Suppressor macrophage treated with lipopolysaccharide for 1 hour (primary cell): ENCODE data around the gene HINFP.
"Not testable (repeated sequence)": the region's sequence is repeated elsewhere in the genome, so short reads cannot be mapped to it uniquely, and the experiment has no call there.

Experiments
- DNase-seq, 3 donors: peaks; one replicate each; pipeline ENCODE4 v3.0.0-alpha.2; 2020 to 2022

Gene HINFP

GRCh38 chr11:119100246-119100970 is 21.0 kb upstream of the HINFP start:
- peak; percentile 47 to 60 (median 53) for DNase-seq

GRCh38 chr11:119100994-119101758 is 20.2 kb upstream of the HINFP start:
- DNase-seq = no peak

DNA sequence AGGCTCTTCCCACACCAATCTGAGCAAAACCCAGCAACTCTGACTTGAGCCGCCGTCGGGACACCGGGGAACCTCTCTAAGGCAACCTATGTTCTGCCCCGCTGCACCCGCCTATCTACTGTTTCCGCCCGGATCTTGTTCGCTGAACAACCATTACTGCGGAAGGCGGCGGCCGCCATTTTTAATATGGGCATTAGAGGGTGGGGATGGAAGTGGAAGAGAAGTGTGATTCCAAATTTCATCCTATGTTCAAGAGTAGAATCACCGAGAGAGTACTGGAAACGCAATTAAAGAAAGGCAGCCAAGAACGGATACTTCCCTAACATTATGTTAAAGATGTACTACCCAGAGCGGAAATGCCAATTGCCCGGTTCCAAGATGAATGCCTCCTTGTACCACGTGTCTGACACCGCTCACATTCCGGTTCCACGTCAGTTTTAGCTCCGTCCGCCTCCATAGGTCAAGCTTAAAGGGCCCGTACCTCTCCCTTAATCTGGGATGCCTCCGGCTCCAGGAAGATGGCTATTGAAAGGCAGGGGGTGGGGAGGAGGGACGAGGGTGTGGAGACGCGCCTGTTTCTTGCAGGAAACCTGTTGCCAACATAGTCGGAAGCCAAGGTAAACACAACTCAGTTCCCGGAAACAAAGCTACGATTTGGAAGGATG is 19.5 kb upstream of the HINFP start, which contains the start of gene DPAGT1:
Gene DPAGT1, minus strand, starts transcription at position 95 of the 665 bp plus-strand sequence. CDS start 198 bp downstream, outside the sequence.
- DNase-seq = peak; percentile 92 to 94 (median 94)

- DNase-seq = not testable (repeated sequence)
These were observed 18.2 kb upstream of the HINFP start for GRCh38 chr11:119103161-119103664.

- no peak for DNase-seq
These were observed 17.6 kb upstream of the HINFP start for GRCh38 chr11:119103793-119104192.

DNA sequence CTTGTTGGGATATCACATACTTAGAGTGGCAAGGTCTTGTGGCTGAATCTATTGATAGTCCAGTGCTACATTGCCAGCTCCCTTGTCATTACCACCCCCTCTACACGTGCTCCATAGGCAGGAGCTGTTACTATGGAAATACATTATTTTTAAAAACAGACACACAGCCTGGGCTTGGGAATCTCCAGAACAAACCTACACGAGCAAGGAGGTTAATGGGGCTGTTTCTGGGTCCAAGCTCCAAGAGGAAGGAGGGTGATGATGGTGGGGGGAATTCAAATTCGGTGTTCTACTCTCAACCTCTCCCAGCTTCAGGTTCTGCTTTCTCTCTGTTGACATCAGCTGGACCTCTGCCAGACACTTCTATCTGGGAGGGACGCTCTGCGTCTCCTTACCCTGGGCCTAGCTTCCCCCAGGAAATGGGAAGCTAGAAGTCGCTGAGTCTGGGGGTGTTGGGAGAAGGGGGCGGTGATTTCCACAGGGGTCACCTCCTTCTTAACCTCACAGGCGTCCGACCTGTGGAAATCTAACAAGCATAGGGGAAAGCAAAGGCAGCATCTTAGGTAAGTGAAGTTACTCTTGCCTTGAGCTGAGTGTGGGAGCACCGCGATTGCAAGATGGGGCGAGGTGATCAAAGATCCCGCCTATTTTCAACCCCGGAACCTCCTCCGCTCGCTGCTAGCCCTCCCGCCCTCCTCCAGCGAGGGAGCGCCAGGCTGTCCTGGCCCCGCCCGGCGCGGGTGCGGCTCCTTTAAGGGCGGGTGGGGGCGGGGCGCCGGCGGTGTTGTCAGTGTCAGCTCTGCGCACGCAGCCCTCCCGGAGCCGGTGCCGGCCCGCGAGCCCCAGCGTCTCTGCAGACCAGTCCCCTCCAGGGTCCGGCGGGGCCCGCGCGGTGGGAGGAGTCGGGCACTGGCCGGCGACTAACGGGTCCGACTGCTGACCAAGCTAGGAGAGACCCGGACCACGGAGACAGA is 14.5 kb upstream of the HINFP start, which contains the start of gene C2CD2L:
Gene C2CD2L, plus strand, starts transcription at position 781 of the 974 bp plus-strand sequence. CDS start 398 bp downstream, outside the sequence.
- peak; percentile 93 to 98 (median 97) for DNase-seq

DNA sequence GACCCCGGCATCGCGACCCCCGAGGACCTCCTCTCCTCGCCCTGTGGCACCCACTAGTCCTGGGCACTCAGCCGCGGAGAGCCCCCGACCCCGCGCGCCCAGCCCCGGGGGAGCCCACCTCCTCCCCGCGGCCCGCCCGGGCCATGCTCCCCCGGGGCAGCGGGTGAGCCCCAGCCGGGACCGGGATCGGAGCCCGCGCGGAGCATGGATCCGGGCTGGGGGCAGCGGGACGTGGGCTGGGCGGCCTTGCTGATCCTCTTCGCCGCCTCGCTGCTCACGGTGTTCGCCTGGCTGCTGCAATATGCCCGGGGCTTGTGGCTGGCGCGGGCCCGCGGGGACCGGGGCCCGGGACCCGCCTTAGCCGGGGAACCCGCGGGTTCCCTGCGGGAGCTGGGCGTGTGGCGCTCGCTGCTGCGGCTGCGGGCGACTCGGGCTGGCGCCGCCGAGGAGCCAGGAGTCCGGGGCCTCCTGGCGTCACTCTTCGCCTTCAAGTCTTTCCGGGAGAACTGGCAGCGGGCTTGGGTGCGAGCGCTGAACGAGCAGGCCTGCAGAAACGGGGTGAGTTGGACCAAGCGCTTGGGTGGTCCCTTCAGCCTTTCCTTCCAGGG is 13.7 kb upstream of the HINFP start:
- DNase-seq = peak in 1 of 3 donors; percentile 36

- DNase-seq = peak; percentile 64 to 73 (median 70)
These were observed 13.1 kb upstream of the HINFP start for GRCh38 chr11:119108146-119108856.

DNA sequence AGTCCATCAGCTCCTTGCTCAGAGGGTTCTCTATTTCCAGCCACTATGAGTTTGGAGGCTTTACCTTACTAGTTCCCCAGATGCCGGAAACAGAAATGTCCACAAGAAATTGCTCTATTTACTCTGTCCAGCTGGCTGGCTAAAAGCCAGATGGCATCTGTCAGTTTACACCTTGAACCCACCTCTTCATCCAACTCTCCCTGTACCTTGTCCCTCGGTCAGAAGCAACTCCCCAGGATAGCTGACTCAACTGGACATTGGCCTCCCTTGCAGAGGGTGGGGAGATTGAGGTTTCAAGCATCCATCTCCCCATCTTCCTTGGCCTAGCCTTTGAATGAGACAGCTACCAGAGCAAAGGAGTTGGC is 12.5 kb upstream of the HINFP start:
- no peak for DNase-seq

DNA sequence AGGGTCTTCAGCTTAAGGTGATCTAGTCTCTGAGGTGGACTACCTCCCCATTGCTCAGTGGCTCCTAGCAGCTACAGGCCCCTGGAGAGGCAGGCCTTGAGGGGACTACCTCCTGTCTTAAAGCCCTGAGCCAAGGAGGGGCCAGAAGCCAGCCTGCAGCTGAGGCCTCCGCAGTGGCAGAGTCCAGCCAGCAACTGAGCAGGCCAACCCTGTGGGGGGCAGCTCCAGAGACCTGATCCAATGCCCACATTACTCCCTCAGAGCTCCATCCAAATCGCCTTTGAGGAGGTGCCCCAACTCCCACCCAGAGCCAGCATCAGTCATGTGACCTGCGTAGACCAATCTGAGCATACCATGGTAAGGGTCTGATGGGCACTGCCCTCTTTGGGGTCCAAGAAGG is 11.5 kb upstream of the HINFP start:
- DNase-seq = no peak

GRCh38 chr11:119110439-119110838 is 10.9 kb upstream of the HINFP start:
- no peak for DNase-seq

- DNase-seq = no peak
These were observed 9.9 kb upstream of the HINFP start for GRCh38 chr11:119111361-119111925.

DNA sequence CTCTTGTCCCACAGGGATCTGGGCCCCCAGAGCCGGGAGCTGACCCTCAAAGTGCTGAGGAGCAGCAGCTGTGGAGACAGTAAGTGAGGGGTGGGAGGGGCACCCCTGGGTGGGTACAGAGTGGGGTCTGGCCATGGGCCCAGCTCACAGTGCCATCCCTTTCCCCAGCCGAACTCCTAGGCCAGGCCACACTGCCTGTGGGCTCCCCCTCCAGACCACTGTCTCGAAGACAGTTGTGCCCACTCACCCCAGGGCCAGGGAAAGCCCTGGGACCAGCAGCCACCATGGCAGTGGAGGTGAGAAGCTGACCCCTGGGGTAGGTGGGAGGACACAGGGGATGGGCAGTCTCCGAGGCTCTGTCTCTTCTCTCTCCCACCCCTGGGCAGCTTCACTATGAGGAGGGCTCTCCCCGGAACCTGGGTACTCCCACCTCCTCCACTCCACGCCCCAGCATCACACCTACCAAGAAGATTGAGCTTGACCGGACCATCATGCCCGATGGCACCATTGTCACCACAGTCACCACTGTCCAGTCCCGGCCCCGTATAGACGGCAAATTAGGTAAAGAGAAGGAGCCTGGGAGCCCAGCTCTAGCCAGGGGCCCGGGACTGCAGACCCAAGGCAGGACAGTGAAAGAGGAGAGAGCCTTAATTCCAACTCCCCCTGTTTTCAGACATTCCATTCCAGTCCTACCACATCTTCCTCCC is 8.9 kb upstream of the HINFP start:
- DNase-seq = no peak

GRCh38 chr11:119113716-119114115 is 7.7 kb upstream of the HINFP start:
- no peak for DNase-seq

- DNase-seq = no peak
These were observed 7.0 kb upstream of the HINFP start for GRCh38 chr11:119114351-119114750.

DNA sequence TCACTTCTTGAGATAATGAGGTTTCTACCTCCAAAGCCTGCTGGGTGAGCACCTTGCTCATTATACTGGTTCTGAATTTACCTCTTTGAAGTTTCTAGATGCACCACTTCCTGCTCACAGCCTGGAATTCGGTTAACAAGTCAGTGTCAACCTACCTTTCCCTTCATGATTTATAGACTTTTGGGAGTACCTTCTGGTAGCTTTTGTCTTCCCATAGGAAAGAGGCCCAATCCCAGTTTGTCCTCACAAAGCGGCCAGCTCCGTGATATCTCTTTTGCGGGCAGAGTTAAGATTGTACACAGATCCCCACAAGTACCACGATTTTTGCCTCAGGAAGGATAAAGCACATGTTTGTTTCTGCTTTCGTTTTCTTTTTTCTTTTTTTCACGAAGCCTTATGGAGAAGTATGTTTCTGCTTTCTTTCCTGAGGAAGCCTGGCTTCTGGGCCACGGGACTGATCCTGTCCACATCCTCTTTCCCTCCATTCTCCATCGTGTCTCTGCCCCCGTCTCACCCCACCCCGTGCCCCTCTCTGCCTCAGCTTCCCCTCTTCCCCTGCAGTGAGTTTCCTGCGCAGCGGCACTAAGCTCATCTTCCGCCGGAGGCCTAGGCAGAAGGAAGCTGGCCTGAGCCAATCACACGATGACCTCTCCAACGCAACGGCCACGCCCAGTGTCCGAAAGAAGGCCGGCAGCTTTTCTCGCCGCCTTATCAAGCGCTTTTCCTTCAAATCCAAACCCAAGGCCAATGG is 5.7 kb upstream of the HINFP start:
- DNase-seq = peak; percentile 83 to 90 (median 87)

GRCh38 chr11:119116235-119116594 is 5.2 kb upstream of the HINFP start:
- DNase-seq = peak in 1 of 3 donors; percentile 12

GRCh38 chr11:119116601-119117000 is 4.8 kb upstream of the HINFP start:
- no peak for DNase-seq
